KMS-11 (cell line): ENCODE results near the gene MAP3K2.

Experiments
- H2AFZ ChIP-seq: fragments of 200-600 bp; sonication (generic); 2 replicates; pipeline ENCODE4 v1.6.1; 2016; ENCODE audit warnings: antibody characterized with exemption, mixed run types, low read depth
- H3K27ac ChIP-seq: fragments of 200-600 bp; sonication (generic); 2 replicates; pipeline ENCODE4 v1.6.1; 2016; ENCODE audit warnings: mild to moderate bottlenecking, mixed run types
- H3K27me3 ChIP-seq: fragments of 200-600 bp; sonication (generic); 2 replicates; pipeline ENCODE4 v1.6.1; 2017; ENCODE audit warnings: mild to moderate bottlenecking, low read depth, mixed run types, moderate library complexity; ENCODE audit not compliant: insufficient read depth
- H3K36me3 ChIP-seq: fragments of 200-600 bp; sonication (generic); 2 replicates; pipeline ENCODE4 v1.6.1; 2017; ENCODE audit warnings: mild to moderate bottlenecking, mixed run types; ENCODE audit not compliant: insufficient read depth
- H3K4me1 ChIP-seq: fragments of 200-600 bp; sonication (generic); 2 replicates; pipeline ENCODE4 v1.6.1; 2016; ENCODE audit warnings: mild to moderate bottlenecking, low read depth, mixed run types; ENCODE audit not compliant: poor library complexity, severe bottlenecking
- H3K4me2 ChIP-seq: fragments of 200-600 bp; sonication (generic); 2 replicates; pipeline ENCODE4 v1.7.0; 2016; ENCODE audit warnings: mild to moderate bottlenecking, mixed run types
- H3K4me3 ChIP-seq: fragments of 200-600 bp; sonication (generic); IDR thresholded peaks from 2 replicates; pipeline ENCODE4 v1.6.1; 2017; ENCODE audit warnings: low read depth, low read length, mixed read lengths; ENCODE audit not compliant: insufficient read depth
- H3K79me2 ChIP-seq: fragments of 200-600 bp; sonication (generic); 2 replicates; pipeline ENCODE4 v1.6.1; 2016; ENCODE audit warnings: low read depth, mixed run types; ENCODE audit not compliant: insufficient read depth
- H3K9ac ChIP-seq: fragments of 200-600 bp; sonication (generic); 2 replicates; pipeline ENCODE4 v1.6.1; 2016; ENCODE audit warnings: mild to moderate bottlenecking, mixed run types
- H4K20me1 ChIP-seq: fragments of 200-600 bp; sonication (generic); 2 replicates; pipeline ENCODE4 v1.6.1; 2016; ENCODE audit warnings: mild to moderate bottlenecking, mixed run types; ENCODE audit not compliant: insufficient read depth
- CTCF ChIP-seq: fragments of 200-600 bp; sonication (generic); conservative IDR thresholded peaks from 2 replicates; pipeline ENCODE4 v1.6.1; 2017; ENCODE audit warnings: low read depth, mild to moderate bottlenecking, antibody characterized with exemption, low read length, moderate library complexity, mixed read lengths

Gene MAP3K2

GRCh38 chr2:127351603-127352002 is 36.2 kb downstream of the MAP3K2 start:
- no peak overlapping the region for H2AFZ ChIP-seq
- H3K4me2 ChIP-seq: no peak overlapping the region
- no peak overlapping the region for H3K27ac ChIP-seq
- no peak overlapping the region for H3K9ac ChIP-seq
- H3K4me1 ChIP-seq: peaks cover 28% of the 10 kb centered on the region
- H4K20me1 ChIP-seq: no peaks in the 10 kb centered on the region
- no peaks in the 10 kb centered on the region for H3K27me3 ChIP-seq
- TF ChIP-seq CTCF: no peak
- H3K36me3 ChIP-seq: no peaks in the 10 kb centered on the region
- H3K79me2 ChIP-seq: peaks cover 47% of the 10 kb centered on the region; the same call in 1 of the 2 replicates
- no peak overlapping the region for H3K4me3 ChIP-seq

GRCh38 chr2:127348426-127349000 is 39.3 kb downstream of the MAP3K2 start:
- H3K27me3 ChIP-seq: no peaks in the 10 kb centered on the region
- H3K79me2 ChIP-seq: peaks cover 51% of the 10 kb centered on the region
- H3K4me1 ChIP-seq: peaks cover 49% of the 10 kb centered on the region
- peak overlapping the region; percentile 48; the same call in 1 of the 2 replicates for H3K4me2 ChIP-seq
- H4K20me1 ChIP-seq: 0 out of 2 replicates have a peak, but pooled peaks cover 6% of the 10 kb centered on the region
- H3K9ac ChIP-seq: no peak overlapping the region
- H3K27ac ChIP-seq: peak overlapping the region; percentile 29; the same call in 1 of the 2 replicates
- H3K36me3 ChIP-seq: no peaks in the 10 kb centered on the region
- H3K4me3 ChIP-seq: no peak overlapping the region
- no peak for TF ChIP-seq CTCF
- H2AFZ ChIP-seq: no peak overlapping the region

- Histone ChIP-seq H3K79me2 (peaks cover 51% of the 10 kb centered on the region), H4K20me1 (0 out of 2 replicates have a peak, but pooled peaks cover 6% of the 10 kb centered on the region), H2AFZ (no peak overlapping the region), H3K4me2 (peak overlapping the region; percentile 48), H3K27ac (peak overlapping the region; percentile 29; the same call in 1 of the 2 replicates), H3K9ac (no peak overlapping the region), H3K4me1 (peaks cover 49% of the 10 kb centered on the region), H3K36me3 (no peaks in the 10 kb centered on the region), H3K4me3 (no peak overlapping the region), H3K27me3 (no peaks in the 10 kb centered on the region)
- TF ChIP-seq CTCF: no peak
Measured at GRCh38 chr2:127347734-127348392, 39.9 kb downstream of the MAP3K2 start.

GRCh38 chr2:127347015-127347414 is 40.8 kb downstream of the MAP3K2 start:
- H3K9ac ChIP-seq: no peak overlapping the region
- peaks cover 51% of the 10 kb centered on the region for H3K79me2 ChIP-seq
- no peaks in the 10 kb centered on the region for H3K36me3 ChIP-seq
- no peak overlapping the region for H3K4me3 ChIP-seq
- H4K20me1 ChIP-seq: 0 out of 2 replicates have a peak, but pooled peaks cover 6% of the 10 kb centered on the region
- H3K4me2 ChIP-seq: no peak overlapping the region
- H3K4me1 ChIP-seq: peaks cover 49% of the 10 kb centered on the region
- H2AFZ ChIP-seq: no peak overlapping the region
- TF ChIP-seq CTCF: no peak
- H3K27ac ChIP-seq: no peak overlapping the region
- H3K27me3 ChIP-seq: no peaks in the 10 kb centered on the region
